WTC11 (cell line): Measurements from ENCODE around the gene CCDC17. TPM values are rescaled to one million over a fixed set of nuclear protein-coding genes. Genes with fewer than 3 reads are reported as not detected.
A peak's percentile ranks its signal among the peaks of the same experiment; 100 is the strongest.

Experiments
- ATAC-seq: fragments of 200-7000 bp; cut with Tn5 transposase; 2 replicates; pipeline ENCODE4 v1.10.0; 2021; ENCODE audit warnings: mild to moderate bottlenecking, moderate library complexity
- CTCF ChIA-PET: fragments of 300-600 bp; sonication (Branson Sonifier 250); formaldehyde crosslinking; loops from one replicate; lab custom pipeline; 2021; ENCODE audit warnings: antibody characterized with exemption; lab: Charles Lee
- POLR2A ChIA-PET: fragments of 350-600 bp; sonication (Branson Sonifier 250); formaldehyde crosslinking; loops from one replicate; lab custom pipeline; 2021; ENCODE audit warnings: antibody characterized with exemption; lab: Charles Lee
- DNase-seq: peaks from one replicate; pipeline ENCODE4 v3.0.0; 2021; ENCODE audit warnings: low spot score
- H3K27ac Mint-ChIP-seq: 2 replicates; pipeline ENCODE4 v1.8.0; 2021; ENCODE audit warnings: mixed read lengths
- H3K27me3 Mint-ChIP-seq: 2 replicates; pipeline ENCODE4 v1.8.0; 2021; ENCODE audit warnings: low read depth, mild to moderate bottlenecking, moderate library complexity, mixed read lengths
- H3K36me3 Mint-ChIP-seq: 2 replicates; pipeline ENCODE4 v1.8.0; 2021; ENCODE audit warnings: mixed read lengths
- H3K4me1 Mint-ChIP-seq: 2 replicates; pipeline ENCODE4 v1.8.0; 2022; ENCODE audit warnings: mixed read lengths
- H3K4me3 Mint-ChIP-seq: 2 replicates; pipeline ENCODE4 v1.8.0; 2021; ENCODE audit warnings: mild to moderate bottlenecking, moderate library complexity, mixed read lengths
- H3K9me3 Mint-ChIP-seq: 2 replicates; pipeline ENCODE4 v1.8.0; 2021; ENCODE audit warnings: mixed read lengths
- ARID4B ChIP-seq: sonication (generic); formaldehyde crosslinking; IDR thresholded peaks from 2 replicates; pipeline ENCODE4 v1.8.0; 2023; ENCODE audit warnings: missing genetic modification reagents, mild to moderate bottlenecking, borderline replicate concordance
- ATF3 ChIP-seq: sonication (generic); formaldehyde crosslinking; conservative IDR thresholded peaks from 2 replicates; pipeline ENCODE4 v1.8.1; 2022; ENCODE audit warnings: mild to moderate bottlenecking, missing genetic modification reagents
- ATF6 ChIP-seq: sonication (generic); formaldehyde crosslinking; IDR thresholded peaks from 2 replicates; pipeline ENCODE4 v1.8.1; 2023; ENCODE audit warnings: mild to moderate bottlenecking, missing genetic modification reagents
- CREM ChIP-seq: sonication (generic); formaldehyde crosslinking; IDR thresholded peaks from 2 replicates; pipeline ENCODE4 v1.8.1; 2022; ENCODE audit warnings: mild to moderate bottlenecking, missing genetic modification reagents, moderate library complexity
- E2F1 ChIP-seq: sonication (generic); formaldehyde crosslinking; IDR thresholded peaks from 2 replicates; pipeline ENCODE4 v1.8.0; 2022; ENCODE audit warnings: mild to moderate bottlenecking, missing genetic modification reagents
- EMX1 ChIP-seq: fragments of 250-450 bp; sonication (Bioruptor Pico); IDR thresholded peaks from 2 replicates; pipeline ENCODE4 v1.8.0; 2021; ENCODE audit warnings: mild to moderate bottlenecking
- FOXP4 ChIP-seq: sonication (generic); formaldehyde crosslinking; IDR thresholded peaks from 2 replicates; pipeline ENCODE4 v1.8.0; 2022; ENCODE audit warnings: mild to moderate bottlenecking, missing genetic modification reagents
- JUN ChIP-seq: sonication (generic); formaldehyde crosslinking; IDR thresholded peaks from 2 replicates; pipeline ENCODE4 v1.8.0; 2023; ENCODE audit warnings: mild to moderate bottlenecking, missing genetic modification reagents
- MAX ChIP-seq: sonication (generic); formaldehyde crosslinking; IDR thresholded peaks from 2 replicates; pipeline ENCODE4 v1.8.0; 2022; ENCODE audit warnings: mild to moderate bottlenecking, missing genetic modification reagents
- NFYB ChIP-seq: sonication (generic); formaldehyde crosslinking; conservative IDR thresholded peaks from 2 replicates; pipeline ENCODE4 v1.8.0; 2022; ENCODE audit warnings: low read depth, missing genetic modification reagents
- PRRX2 ChIP-seq: fragments of 250-450 bp; sonication (Bioruptor Pico); IDR thresholded peaks from 2 replicates; pipeline ENCODE4 v1.8.0; 2021; ENCODE audit warnings: mild to moderate bottlenecking
- RORB ChIP-seq: fragments of 250-450 bp; sonication (Bioruptor Pico); IDR thresholded peaks from 2 replicates; pipeline ENCODE4 v1.9.0; 2021; ENCODE audit warnings: mild to moderate bottlenecking
- TEAD4 ChIP-seq: sonication (generic); formaldehyde crosslinking; IDR thresholded peaks from 2 replicates; pipeline ENCODE4 v1.8.0; 2022; ENCODE audit warnings: mild to moderate bottlenecking, missing genetic modification reagents
- TP53 ChIP-seq: sonication (generic); formaldehyde crosslinking; IDR thresholded peaks from 2 replicates; pipeline ENCODE4 v1.8.1; 2023; ENCODE audit warnings: mild to moderate bottlenecking, missing genetic modification reagents
- ZNF121 ChIP-seq: sonication (generic); formaldehyde crosslinking; IDR thresholded peaks from 2 replicates; pipeline ENCODE4 v1.8.0; 2023; ENCODE audit warnings: missing genetic modification reagents
- ZNF423 ChIP-seq: fragments of 250-450 bp; sonication (Bioruptor Pico); IDR thresholded peaks from 2 replicates; pipeline ENCODE4 v2.1.2; 2022; ENCODE audit warnings: mild to moderate bottlenecking, moderate library complexity
- total RNA-seq: library from RNA; stranded (reverse); gene quantifications from 3 replicates; pipeline ENCODE4 v1.2.3, GENCODE V29; 2021

Gene CCDC17
- total RNA-seq, 1 experiment from 2014 or later = 3.5 TPM

- TF ChIP-seq E2F1 (no peak), TEAD4 (CRISPR knock-in tag) (no peak), ATF6 (CRISPR knock-in tag) (no peak), RORB (CRISPR knock-in tag) (no peak), CREM (no peak)
These were observed 36.5 kb upstream of the CCDC17 start (continued) for GRCh38 chr1:45660336-45660735.

GRCh38 chr1:45659222-45659621 lies 35.4 kb upstream of the CCDC17 start:
- H3K27ac Mint-ChIP-seq = no peak overlapping the region
- POLR2A ChIA-PET = no interaction called here
- DNase-seq = no peak
- no peak overlapping the region for H3K4me3 Mint-ChIP-seq
- H3K36me3 Mint-ChIP-seq = peaks cover 67% of the 10 kb centered on the region
- TF ChIP-seq TP53 = no peak
- peak; percentile 57; the same call in 1 of the 2 replicates for TF ChIP-seq ZNF121 (CRISPR knock-in tag)
- no peak for TF ChIP-seq NFYB
- TF ChIP-seq MAX = no peak
- H3K27me3 Mint-ChIP-seq = no peaks in the 10 kb centered on the region
- no peak for ATAC-seq
- H3K4me1 Mint-ChIP-seq = peaks cover 17% of the 10 kb centered on the region
- CTCF ChIA-PET = no interaction called here
- H3K9me3 Mint-ChIP-seq = no peaks in the 10 kb centered on the region

GRCh38 chr1:45658171-45658570 lies 34.3 kb upstream of the CCDC17 start:
- no peak for DNase-seq
- ATAC-seq = no peak
- Mint-ChIP-seq H3K4me3 (no peak overlapping the region), H3K36me3 (peaks cover 68% of the 10 kb centered on the region), H3K27ac (peak overlapping the region; percentile 21; the same call in 1 of the 2 replicates), H3K27me3 (no peaks in the 10 kb centered on the region), H3K4me1 (peaks cover 10% of the 10 kb centered on the region), H3K9me3 (no peaks in the 10 kb centered on the region)
- POLR2A ChIA-PET = no interaction called here
- CTCF ChIA-PET = interaction anchor here (0.6 kb wide), 1 partner anchor 446 kb away, joined by 5 read pairs; no protein-coding TSS in a partner anchor
- no peak for TF ChIP-seq PRRX2 (CRISPR knock-in tag)
- TF ChIP-seq RORB (CRISPR knock-in tag) = no peak
- no peak for TF ChIP-seq ATF6 (CRISPR knock-in tag)
- TF ChIP-seq FOXP4 = no peak
- no peak for TF ChIP-seq ATF3

GRCh38 chr1:45656573-45657226 lies 32.8 kb upstream of the CCDC17 start:
- Mint-ChIP-seq H3K9me3 (no peaks in the 10 kb centered on the region), H3K4me1 (peaks cover 8% of the 10 kb centered on the region; the same call in 1 of the 2 replicates), H3K27ac (no peak overlapping the region), H3K27me3 (no peaks in the 10 kb centered on the region), H3K4me3 (no peak overlapping the region), H3K36me3 (peaks cover 80% of the 10 kb centered on the region)
- ATAC-seq = no peak
- DNase-seq = no peak
- ChIA-PET POLR2A (no interaction called here), CTCF (no interaction called here)
- TF ChIP-seq RORB (CRISPR knock-in tag) (no peak), ARID4B (CRISPR knock-in tag) (no peak), ZNF423 (CRISPR knock-in tag) (no peak), JUN (CRISPR knock-in tag) (no peak), ZNF121 (CRISPR knock-in tag) (no peak), EMX1 (CRISPR knock-in tag) (no peak), MAX (no peak)
